Measurements from ENCODE around the gene HOXB4.

Gene HOXB4

DNA sequence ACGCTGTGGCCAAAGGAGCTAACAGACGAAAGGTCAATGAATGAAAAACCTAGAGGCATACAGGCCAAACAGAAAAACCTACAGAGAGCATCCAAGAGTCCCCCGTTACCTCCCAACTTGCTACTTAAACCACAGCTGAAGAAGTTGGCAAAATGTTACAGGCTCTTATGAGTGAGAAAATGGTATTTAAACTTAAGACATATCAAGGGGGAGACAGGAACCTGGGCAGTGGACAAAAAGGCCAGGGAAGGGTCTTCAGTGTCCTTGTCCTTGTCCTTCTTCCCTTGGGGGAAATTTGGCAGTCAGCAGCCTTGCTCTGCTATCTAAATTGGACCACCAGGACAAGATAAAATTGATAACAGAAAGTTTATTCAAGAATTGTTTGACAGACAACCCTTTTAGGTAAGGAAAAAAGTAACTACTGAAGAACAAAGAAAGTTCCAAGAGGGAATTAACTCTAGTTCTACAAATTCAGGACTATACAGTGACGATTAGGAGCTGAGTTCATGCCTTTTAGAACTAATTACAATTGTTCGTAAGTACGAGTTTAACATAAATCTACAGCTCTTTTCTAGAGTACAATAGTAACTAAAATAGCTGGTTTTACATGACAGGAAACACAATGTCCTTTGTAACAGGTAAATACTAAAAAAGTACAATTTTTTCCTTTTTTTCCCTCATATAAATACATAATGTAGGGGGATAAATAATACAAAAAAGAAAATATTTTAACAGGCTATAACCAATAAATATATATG is 29.4 kb downstream of the HOXB4 start:
- TF ChIP-seq, protein P1, sequence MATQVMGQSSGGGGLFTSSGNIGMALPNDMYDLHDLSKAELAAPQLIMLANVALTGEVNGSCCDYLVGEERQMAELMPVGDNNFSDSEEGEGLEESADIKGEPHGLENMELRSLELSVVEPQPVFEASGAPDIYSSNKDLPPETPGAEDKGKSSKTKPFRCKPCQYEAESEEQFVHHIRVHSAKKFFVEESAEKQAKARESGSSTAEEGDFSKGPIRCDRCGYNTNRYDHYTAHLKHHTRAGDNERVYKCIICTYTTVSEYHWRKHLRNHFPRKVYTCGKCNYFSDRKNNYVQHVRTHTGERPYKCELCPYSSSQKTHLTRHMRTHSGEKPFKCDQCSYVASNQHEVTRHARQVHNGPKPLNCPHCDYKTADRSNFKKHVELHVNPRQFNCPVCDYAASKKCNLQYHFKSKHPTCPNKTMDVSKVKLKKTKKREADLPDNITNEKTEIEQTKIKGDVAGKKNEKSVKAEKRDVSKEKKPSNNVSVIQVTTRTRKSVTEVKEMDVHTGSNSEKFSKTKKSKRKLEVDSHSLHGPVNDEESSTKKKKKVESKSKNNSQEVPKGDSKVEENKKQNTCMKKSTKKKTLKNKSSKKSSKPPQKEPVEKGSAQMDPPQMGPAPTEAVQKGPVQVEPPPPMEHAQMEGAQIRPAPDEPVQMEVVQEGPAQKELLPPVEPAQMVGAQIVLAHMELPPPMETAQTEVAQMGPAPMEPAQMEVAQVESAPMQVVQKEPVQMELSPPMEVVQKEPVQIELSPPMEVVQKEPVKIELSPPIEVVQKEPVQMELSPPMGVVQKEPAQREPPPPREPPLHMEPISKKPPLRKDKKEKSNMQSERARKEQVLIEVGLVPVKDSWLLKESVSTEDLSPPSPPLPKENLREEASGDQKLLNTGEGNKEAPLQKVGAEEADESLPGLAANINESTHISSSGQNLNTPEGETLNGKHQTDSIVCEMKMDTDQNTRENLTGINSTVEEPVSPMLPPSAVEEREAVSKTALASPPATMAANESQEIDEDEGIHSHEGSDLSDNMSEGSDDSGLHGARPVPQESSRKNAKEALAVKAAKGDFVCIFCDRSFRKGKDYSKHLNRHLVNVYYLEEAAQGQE (IDR thresholded peaks at IDR 0.05; ENCODE audit: insufficient read depth in 1 of 2, low read depth in 2 of 2, low read length in 2 of 2) = no peak
- no peak for TF ChIP-seq SIN3A (IDR thresholded peaks at IDR 0.05; ENCODE audit: borderline replicate concordance, insufficient read depth, low read length)
- TF ChIP-seq POLR2AphosphoS5 (IDR thresholded peaks at IDR 0.05; ENCODE audit: low read depth, low read length) = no peak
- TF ChIP-seq FOXP2 (optimal IDR thresholded peaks at IDR 0.05; ENCODE audit: borderline replicate concordance, extremely low read depth, extremely low read length, insufficient read depth) = no peak
- no peak for TF ChIP-seq TAF1 (IDR thresholded peaks at IDR 0.05; ENCODE audit: borderline replicate concordance, insufficient read depth, low read length)

DNA sequence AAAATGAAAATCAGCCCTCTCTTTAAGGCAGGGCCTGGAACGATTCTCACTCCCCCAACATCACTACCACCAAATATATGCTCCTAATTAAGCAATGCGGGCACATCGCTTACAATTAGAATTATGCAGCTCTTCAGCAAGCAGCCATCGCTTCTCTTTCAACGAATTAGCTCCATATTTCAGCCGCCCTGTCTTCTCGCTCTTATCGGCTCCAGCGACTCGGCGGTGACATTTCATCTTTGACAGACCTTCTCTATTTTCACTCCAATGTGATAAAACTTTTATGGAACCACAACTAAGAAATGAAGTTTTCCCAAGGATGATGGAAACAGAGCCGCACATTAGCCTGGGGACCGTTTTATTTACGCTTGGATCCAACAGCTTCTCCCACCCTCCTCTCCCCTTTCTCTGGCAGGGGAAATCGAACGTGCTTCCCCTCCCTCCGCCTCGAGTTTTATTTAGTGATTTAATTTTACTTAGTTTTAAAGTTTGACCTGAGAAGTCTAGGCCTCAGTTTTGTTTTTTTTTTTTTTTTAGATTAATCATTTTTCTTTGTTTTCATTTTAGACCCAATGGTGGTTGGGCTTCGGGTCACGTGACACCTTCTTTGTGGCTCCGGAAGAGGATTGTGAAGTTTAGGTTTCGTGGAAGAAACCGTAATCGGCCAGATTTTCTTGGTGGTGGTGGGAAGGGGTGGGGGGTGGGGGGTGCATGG is 30.2 kb downstream of the HOXB4 start:
- TF ChIP-seq FOXP2 (optimal IDR thresholded peaks at IDR 0.05; ENCODE audit: borderline replicate concordance, extremely low read depth, extremely low read length, insufficient read depth) (no peak), SIN3A (IDR thresholded peaks at IDR 0.05; ENCODE audit: borderline replicate concordance, insufficient read depth, low read length) (no peak), TAF1 (IDR thresholded peaks at IDR 0.05; ENCODE audit: borderline replicate concordance, insufficient read depth, low read length) (no peak), POLR2AphosphoS5 (IDR thresholded peaks at IDR 0.05; ENCODE audit: low read depth, low read length) (no peak)
- TF ChIP-seq, protein P1 (IDR thresholded peaks at IDR 0.05; ENCODE audit: insufficient read depth in 1 of 2, low read depth in 2 of 2, low read length in 2 of 2) = no peak

DNA sequence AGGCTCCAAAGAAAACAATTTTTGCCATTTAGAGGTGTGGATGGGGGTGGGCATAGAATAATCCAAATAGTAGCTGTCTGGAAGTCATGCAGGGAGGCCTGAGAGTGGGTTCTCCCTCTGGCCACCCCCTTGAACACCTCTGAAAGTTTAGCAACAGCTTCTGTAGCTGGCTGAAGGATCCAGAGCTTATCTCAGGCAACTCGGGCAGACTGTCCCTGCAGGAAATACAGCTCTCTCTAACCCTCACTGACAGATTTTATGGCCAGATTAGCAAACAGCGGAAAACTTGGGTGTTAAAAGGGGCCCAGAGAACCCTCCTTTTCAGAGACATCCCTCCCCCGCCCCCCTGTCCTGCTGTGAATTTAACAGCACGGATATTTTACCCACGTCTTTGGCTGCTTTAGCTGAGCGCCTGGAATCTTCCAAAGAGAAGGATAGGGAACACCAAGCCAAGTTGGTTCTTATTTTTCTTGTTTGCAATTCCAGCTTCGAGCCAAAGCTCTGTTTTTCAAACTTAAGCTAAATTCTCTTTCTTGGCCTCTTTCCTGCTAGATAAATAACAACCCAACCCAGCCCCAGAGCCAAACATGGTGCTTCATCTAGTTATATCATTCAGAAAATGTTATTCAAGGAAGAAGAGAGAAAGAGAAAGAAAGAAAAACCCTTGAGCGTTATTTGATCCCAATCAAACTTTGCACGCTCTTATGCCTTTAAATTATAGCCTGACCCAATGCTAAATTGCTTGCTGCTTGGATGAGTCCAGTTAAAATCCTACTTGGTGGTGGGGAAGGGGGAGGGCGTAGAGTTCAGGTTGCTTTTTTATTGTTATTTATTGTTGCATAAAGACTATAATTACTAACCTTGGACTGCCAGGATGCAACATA is 31.0 kb downstream of the HOXB4 start:
- no peak for TF ChIP-seq FOXP2 (optimal IDR thresholded peaks at IDR 0.05; ENCODE audit: borderline replicate concordance, extremely low read depth, extremely low read length, insufficient read depth)
- no peak for TF ChIP-seq POLR2AphosphoS5 (IDR thresholded peaks at IDR 0.05; ENCODE audit: low read depth, low read length)
- no peak for TF ChIP-seq SIN3A (IDR thresholded peaks at IDR 0.05; ENCODE audit: borderline replicate concordance, insufficient read depth, low read length)
- no peak for TF ChIP-seq TAF1 (IDR thresholded peaks at IDR 0.05; ENCODE audit: borderline replicate concordance, insufficient read depth, low read length)
- TF ChIP-seq, protein P1 (IDR thresholded peaks at IDR 0.05; ENCODE audit: insufficient read depth in 1 of 2, low read depth in 2 of 2, low read length in 2 of 2) = no peak

DNA sequence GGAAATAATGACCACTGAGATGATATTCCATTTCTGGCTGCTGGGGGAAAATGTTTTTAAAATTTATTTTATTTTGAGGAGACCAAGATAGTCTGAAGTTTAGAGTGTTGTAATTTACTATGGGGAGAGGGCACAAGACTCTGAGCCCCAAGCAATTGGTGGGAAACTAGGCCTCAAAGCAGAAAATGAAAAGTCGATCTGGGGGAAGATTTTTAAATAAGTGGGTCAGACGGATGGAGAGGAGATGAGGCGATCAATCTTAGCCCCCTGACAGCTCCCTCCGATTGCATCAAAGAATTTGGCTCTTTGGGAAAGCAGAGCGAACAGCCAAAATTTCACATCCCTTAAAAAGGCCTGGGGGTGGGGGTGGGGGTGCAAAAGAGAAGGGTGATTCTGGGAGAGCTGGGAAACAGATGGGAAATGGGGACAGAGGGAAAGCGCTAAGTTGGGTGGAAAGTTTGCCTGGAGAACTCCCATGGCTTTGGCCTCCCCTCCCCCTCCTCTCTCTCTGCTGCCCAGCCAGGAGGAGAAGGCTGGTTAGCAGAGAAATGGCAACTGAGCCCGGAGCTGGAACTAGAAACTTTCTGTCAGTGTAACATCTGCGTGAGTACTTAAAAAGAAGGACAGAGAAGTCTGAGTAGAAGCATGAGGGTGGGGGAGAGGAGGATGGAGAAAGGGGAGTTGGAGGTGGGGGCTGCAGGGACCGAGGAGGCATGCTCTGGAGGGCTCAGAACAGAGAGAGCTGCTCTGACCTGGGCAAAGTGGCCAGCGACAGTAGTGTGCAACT is 31.8 kb downstream of the HOXB4 start:
- TF ChIP-seq, protein P1 (IDR thresholded peaks at IDR 0.05; ENCODE audit: insufficient read depth in 1 of 2, low read depth in 2 of 2, low read length in 2 of 2) = no peak
- no peak for TF ChIP-seq POLR2AphosphoS5 (IDR thresholded peaks at IDR 0.05; ENCODE audit: low read depth, low read length)
- no peak for TF ChIP-seq FOXP2 (optimal IDR thresholded peaks at IDR 0.05; ENCODE audit: borderline replicate concordance, extremely low read depth, extremely low read length, insufficient read depth)
- TF ChIP-seq SIN3A (IDR thresholded peaks at IDR 0.05; ENCODE audit: borderline replicate concordance, insufficient read depth, low read length) = no peak
- TF ChIP-seq TAF1 (IDR thresholded peaks at IDR 0.05; ENCODE audit: borderline replicate concordance, insufficient read depth, low read length) = no peak
